Glomerular endothelial cell (primary cell): Measurements from ENCODE around the gene SBK2. TPM values are rescaled to one million over a fixed set of nuclear protein-coding genes. Genes with fewer than 3 reads are reported as not detected.

ENCODE experiments used
- DNase-seq: peaks from one replicate; pipeline ENCODE4 v3.0.0-alpha.2; 2011; ENCODE audit warnings: low read depth, low spot score; ENCODE audit errors: extremely low read depth
- total RNA-seq: library from RNA; depleted of rRNA; stranded (reverse); fragments of >200 nt; gene quantifications from 2 replicates; pipeline ENCODE4 v1.2.3, GENCODE V29; 2015

SBK2 gene
- total RNA-seq, 1 donor from 2014 or later = not detected

- DNase-seq = no peak
Observed at GRCh38 chr19:55559684-55560083, 22.8 kb upstream of the SBK2 start.

- no peak for DNase-seq
Observed at GRCh38 chr19:55554741-55555152, 17.8 kb upstream of the SBK2 start.

- DNase-seq = no peak
Observed at GRCh38 chr19:55554302-55554701, 17.4 kb upstream of the SBK2 start.

- DNase-seq = no peak
Observed at GRCh38 chr19:55553217-55554182, 16.6 kb upstream of the SBK2 start.

- DNase-seq = no peak
Observed at GRCh38 chr19:55552620-55553019, 15.7 kb upstream of the SBK2 start.

- no peak for DNase-seq
Observed at GRCh38 chr19:55552206-55552605, 15.3 kb upstream of the SBK2 start.

- no peak for DNase-seq
Observed at GRCh38 chr19:55550321-55550650, 13.4 kb upstream of the SBK2 start.

GRCh38 chr19:55549500-55550320, 12.8 kb upstream of the SBK2 start:
- DNase-seq = peak; percentile 65

GRCh38 chr19:55546822-55547614, 10.1 kb upstream of the SBK2 start:
- peak; percentile 73 for DNase-seq

GRCh38 chr19:55546011-55546410, 9.1 kb upstream of the SBK2 start:
- no peak for DNase-seq

- DNase-seq = no peak
Observed at GRCh38 chr19:55545443-55545842, 8.5 kb upstream of the SBK2 start, which contains the start of gene SBK3. Gene SBK3, minus strand, starts transcription at chr19:55545543. Its CDS starts 0 bp downstream, at chr19:55545543.

- DNase-seq = no peak
Observed at GRCh38 chr19:55544776-55545439, 8.0 kb upstream of the SBK2 start.

- DNase-seq = no peak
Observed at GRCh38 chr19:55544014-55544413, 7.1 kb upstream of the SBK2 start.

GRCh38 chr19:55543567-55543966, 6.6 kb upstream of the SBK2 start:
- no peak for DNase-seq

GRCh38 chr19:55542292-55542855, 5.4 kb upstream of the SBK2 start:
- DNase-seq = no peak

GRCh38 chr19:55541091-55541490, 4.2 kb upstream of the SBK2 start:
- DNase-seq = no peak

GRCh38 chr19:55540619-55541018, 3.7 kb upstream of the SBK2 start:
- DNase-seq = no peak

GRCh38 chr19:55539090-55539984, 2.4 kb upstream of the SBK2 start:
- no peak for DNase-seq

GRCh38 chr19:55538132-55538531, 1.2 kb upstream of the SBK2 start:
- DNase-seq = no peak
